Naive B cell (primary cell): Measurements from ENCODE around the gene SBNO2. TPM values are rescaled to one million over a fixed set of nuclear protein-coding genes. Genes with fewer than 3 reads are reported as not detected.
"Not testable (repeated sequence)": the region's sequence is repeated elsewhere in the genome, so short reads cannot be mapped to it uniquely, and the experiment has no call there.

Experiments
- ATAC-seq, 2 donors: fragments of 150-1000 bp; cut with Tn5 transposase; 2 replicates each; pipeline ENCODE4 v1.10.0; 2021; ENCODE audit warnings: low read depth in 2 of 2, mild to moderate bottlenecking in 2 of 2, moderate library complexity in 2 of 2
- DNase-seq: peaks from one replicate; pipeline ENCODE4 v3.0.0; 2022
- H3K27ac Mint-ChIP-seq, 6 donors: one replicate each; pipeline ENCODE4 v1.8.0; 2020 to 2022; ENCODE audit warnings: mild to moderate bottlenecking in 6 of 6, mixed read lengths in 6 of 6, moderate library complexity in 5 of 6, inconsistent platforms in 2 of 6
- H3K27me3 Mint-ChIP-seq, 3 donors: one replicate each; pipeline ENCODE4 v1.8.0; 2021 to 2022; ENCODE audit warnings: mixed read lengths in 3 of 3, mild to moderate bottlenecking in 1 of 3
- H3K36me3 Mint-ChIP-seq, 2 donors: one replicate each; pipeline ENCODE4 v1.8.0; 2020 to 2022; ENCODE audit warnings: mixed read lengths in 2 of 2, inconsistent platforms in 1 of 2, mild to moderate bottlenecking in 1 of 2
- H3K4me1 Mint-ChIP-seq, 3 donors: one replicate each; pipeline ENCODE4 v1.8.0; 2020 to 2022; ENCODE audit warnings: mixed read lengths in 3 of 3, inconsistent platforms in 1 of 3, mild to moderate bottlenecking in 1 of 3, moderate library complexity in 1 of 3
- H3K4me3 Mint-ChIP-seq, 8 donors: one replicate each; pipeline ENCODE4 v1.8.0; 2020 to 2022; ENCODE audit warnings: mild to moderate bottlenecking in 8 of 8, mixed read lengths in 8 of 8, moderate library complexity in 8 of 8, inconsistent platforms in 2 of 8
- H3K9me3 Mint-ChIP-seq, 7 donors: one replicate each; pipeline ENCODE4 v1.8.0; 2020 to 2022; ENCODE audit warnings: mixed read lengths in 7 of 7, mild to moderate bottlenecking in 5 of 7, inconsistent platforms in 2 of 7, moderate library complexity in 1 of 7
- polyA plus RNA-seq, 6 donors: library from polyadenylated mRNA; unstranded; fragments of 300-500 nt; fragmentation: Illumina TruSeq; gene quantifications; one replicate each; pipeline ENCODE4 v1.2.3, GENCODE V29; 2021; ENCODE audit warnings: low read depth in 6 of 6

SBNO2 gene
- polyA plus RNA-seq, 6 donors from 2014 or later = 0.78 to 2.3 (median 1.3) TPM

GRCh38 chr19:1136621-1137317, 37.3 kb downstream of the SBNO2 start:
- ATAC-seq = no peak
- Mint-ChIP-seq H3K4me3 (peak overlapping the region in 2 of 8 donors; percentile 12 to 23), H3K9me3 (peaks cover 0 to 4% (median 0%) of the 10 kb centered on the region in 7 donors), H3K36me3 (peaks cover 0 to 10% of the 10 kb centered on the region in 2 donors), H3K27ac (peak overlapping the region in 3 of 6 donors; percentile 81 to 94 (median 82)), H3K27me3 (no peaks in the 10 kb centered on the region), H3K4me1 (peaks cover 18 to 22% (median 18%) of the 10 kb centered on the region in 3 donors)
- DNase-seq = no peak

DNA sequence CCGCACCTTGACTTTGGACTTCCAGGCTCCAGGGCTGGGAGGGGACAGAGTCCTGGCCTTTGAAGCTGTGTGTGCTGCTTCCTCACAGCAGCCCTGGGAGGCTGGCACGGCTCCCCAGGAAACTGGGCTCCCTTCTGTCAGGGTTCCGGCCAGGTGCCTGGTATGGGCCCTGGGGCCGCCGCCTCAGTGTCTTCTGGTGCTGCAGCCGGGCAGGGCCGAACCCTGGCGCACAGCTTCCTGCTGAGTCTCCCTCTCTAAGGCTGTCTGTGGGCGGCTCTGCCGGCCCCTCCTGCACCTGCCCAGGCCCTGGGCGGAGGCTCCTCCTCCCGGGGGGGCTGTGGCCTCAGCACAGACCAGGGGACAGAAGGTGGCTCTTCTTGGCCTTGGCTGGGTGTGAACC, 37.9 kb downstream of the SBNO2 start:
- H3K36me3 Mint-ChIP-seq = peaks cover 0 to 8% of the 10 kb centered on the region in 2 donors
- H3K9me3 Mint-ChIP-seq = peaks cover 0 to 4% (median 0%) of the 10 kb centered on the region in 7 donors
- ATAC-seq = no peak
- peak overlapping the region in 3 of 6 donors; percentile 81 to 94 (median 82) for H3K27ac Mint-ChIP-seq
- peak overlapping the region in 2 of 8 donors; percentile 12 to 23 for H3K4me3 Mint-ChIP-seq
- peaks cover 18 to 22% (median 22%) of the 10 kb centered on the region in 3 donors for H3K4me1 Mint-ChIP-seq
- DNase-seq = no peak
- H3K27me3 Mint-ChIP-seq = no peaks in the 10 kb centered on the region

DNA sequence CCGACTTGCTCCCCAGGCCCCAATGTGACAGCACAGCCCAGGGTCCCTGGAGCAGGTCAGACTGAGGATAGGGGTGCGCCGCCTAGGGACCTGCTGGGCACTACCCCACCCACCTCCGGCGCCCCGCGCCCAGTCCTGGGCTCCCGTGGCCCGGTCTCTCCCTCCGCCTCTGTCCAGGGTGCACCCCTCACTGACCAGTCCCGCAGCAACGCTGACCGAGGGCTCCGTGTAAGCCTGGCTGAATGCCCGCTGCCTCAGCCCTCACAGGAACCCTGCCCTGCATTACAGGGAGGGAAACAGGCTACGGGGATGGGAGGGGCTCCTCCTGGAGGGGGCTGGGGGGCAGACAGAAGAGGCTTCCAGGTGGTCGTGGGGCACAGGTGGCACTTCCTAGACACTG, 38.6 kb downstream of the SBNO2 start:
- H3K4me1 Mint-ChIP-seq = peaks cover 24 to 29% (median 25%) of the 10 kb centered on the region in 3 donors

DNA sequence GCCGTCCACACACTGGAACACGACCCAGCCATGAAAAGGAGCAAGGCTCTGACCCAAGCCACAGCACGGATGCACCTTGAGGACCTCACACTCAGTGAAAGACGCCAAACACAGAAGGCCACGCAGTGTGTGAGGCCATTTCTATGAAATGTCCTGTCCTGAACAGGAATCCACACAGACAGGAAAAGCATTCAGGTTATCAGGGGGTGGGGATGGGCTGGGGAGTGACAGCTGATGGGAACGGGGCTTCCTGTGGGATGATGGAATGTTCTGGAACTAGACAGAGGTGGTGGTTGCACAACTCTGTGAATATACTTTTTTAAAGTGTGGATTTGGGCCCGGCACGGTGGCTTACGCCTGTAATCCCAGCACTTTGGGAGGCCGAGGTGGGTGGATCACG, 39.6 kb downstream of the SBNO2 start:
- Mint-ChIP-seq H3K27me3 (no peaks in the 10 kb centered on the region), H3K36me3 (peaks cover 0 to under 1% of the 10 kb centered on the region in 2 donors), H3K4me1 (peaks cover 21 to 31% (median 31%) of the 10 kb centered on the region in 3 donors), H3K9me3 (no peaks in the 10 kb centered on the region), H3K4me3 (no peak overlapping the region), H3K27ac (no peak overlapping the region)
- no peak for ATAC-seq
- DNase-seq = no peak

More for the DNA sequence above, 38.6 kb downstream of the SBNO2 start:
- Mint-ChIP-seq H3K27me3 (no peaks in the 10 kb centered on the region), H3K9me3 (peaks cover 0 to 4% (median 0%) of the 10 kb centered on the region in 7 donors), H3K4me3 (peak overlapping the region in 1 of 8 donors; percentile 36), H3K36me3 (peaks cover 0 to 8% of the 10 kb centered on the region in 2 donors), H3K27ac (peak overlapping the region in 2 of 6 donors; percentile 68 to 86)
- no peak for DNase-seq
- no peak for ATAC-seq

DNA sequence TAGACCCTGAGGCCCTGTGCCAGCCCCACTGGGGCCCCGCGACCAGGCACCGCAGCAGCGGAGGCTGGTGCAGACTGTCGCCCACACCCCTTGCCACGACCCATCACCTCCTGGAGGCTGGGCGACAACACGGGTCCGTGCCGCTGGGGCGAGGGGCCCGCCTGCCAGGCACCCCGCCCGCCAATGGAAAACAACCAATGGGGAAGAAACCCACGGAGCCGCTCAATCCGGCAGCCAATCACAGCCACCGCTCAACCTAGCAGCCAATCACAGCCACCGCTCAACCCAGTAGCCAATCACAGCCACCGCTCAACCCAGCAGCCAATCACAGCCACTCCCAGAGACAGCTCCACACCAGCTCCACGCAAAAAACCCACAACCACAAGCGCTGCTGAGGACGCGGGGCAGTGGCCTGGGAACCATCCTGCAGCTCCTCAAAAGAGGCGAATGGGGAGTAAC, 40.6 kb downstream of the SBNO2 start:
- H3K36me3 Mint-ChIP-seq = no peaks in the 10 kb centered on the region
- peak overlapping the region in 5 of 6 donors; percentile 18 to 87 (median 79) for H3K27ac Mint-ChIP-seq
- H3K27me3 Mint-ChIP-seq = no peaks in the 10 kb centered on the region
- DNase-seq = no peak
- peak overlapping the region in 6 of 8 donors; percentile 53 to 86 (median 60) for H3K4me3 Mint-ChIP-seq
- ATAC-seq = peak; percentile 19 to 50
- no peaks in the 10 kb centered on the region for H3K9me3 Mint-ChIP-seq
- H3K4me1 Mint-ChIP-seq = peaks cover 18 to 31% (median 30%) of the 10 kb centered on the region in 3 donors

DNA sequence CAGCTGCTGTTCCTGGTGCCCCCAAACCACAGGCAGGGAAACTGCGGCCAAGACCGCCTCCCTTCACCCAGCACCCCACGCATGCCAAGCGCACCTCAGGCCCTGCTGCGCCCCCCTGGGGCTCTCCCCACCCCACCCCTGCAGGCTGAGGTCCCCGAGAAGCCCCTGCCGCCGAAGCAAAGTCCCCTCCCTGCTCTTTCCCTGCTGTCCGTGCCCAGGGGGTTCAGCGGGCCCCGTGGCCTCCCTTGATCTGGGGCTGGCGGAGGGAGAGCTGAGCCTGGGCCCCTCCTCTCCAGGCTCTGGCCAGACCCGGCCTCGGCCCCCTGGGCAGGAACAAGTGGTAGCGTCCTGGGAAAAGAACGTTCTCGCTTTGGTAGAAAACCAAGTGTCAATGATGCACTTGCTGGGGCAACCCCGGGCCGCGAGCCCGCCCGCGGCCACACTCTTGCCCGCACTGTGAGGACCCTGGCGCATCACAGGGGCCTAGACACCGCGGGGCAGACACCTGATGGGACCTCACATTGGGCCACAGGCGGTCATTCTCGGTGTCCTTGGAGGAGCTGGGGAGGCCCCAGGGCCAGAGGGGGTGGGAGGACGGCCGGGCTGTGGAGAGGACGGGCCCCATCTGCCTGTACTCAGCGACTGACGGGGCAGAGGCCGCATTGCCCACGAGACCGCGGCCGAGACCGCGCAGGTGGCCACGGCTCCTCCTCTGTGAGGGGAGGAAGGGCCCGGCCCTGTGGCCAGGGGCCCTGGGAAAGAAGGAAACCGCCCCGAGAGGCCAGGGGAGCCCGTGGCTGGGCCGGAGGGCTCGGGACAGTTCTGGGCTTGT, 41.3 kb downstream of the SBNO2 start:
- DNase-seq = no peak
- Mint-ChIP-seq H3K36me3 (no peaks in the 10 kb centered on the region), H3K9me3 (no peaks in the 10 kb centered on the region), H3K4me1 (peaks cover 18 to 32% (median 31%) of the 10 kb centered on the region in 3 donors), H3K27ac (peak overlapping the region in 4 of 6 donors; percentile 56 to 94 (median 90)), H3K4me3 (peak overlapping the region; percentile 76 to 90 (median 86)), H3K27me3 (no peaks in the 10 kb centered on the region)
- peak; percentile 4 to 21 for ATAC-seq

- Mint-ChIP-seq H3K4me1 (peaks cover 22 to 35% (median 34%) of the 10 kb centered on the region in 3 donors), H3K27me3 (no peaks in the 10 kb centered on the region), H3K4me3 (peak overlapping the region; percentile 76 to 90 (median 86)), H3K27ac (peak overlapping the region in 5 of 6 donors; percentile 63 to 94 (median 88)), H3K36me3 (no peaks in the 10 kb centered on the region), H3K9me3 (no peaks in the 10 kb centered on the region)
- DNase-seq (peak; percentile 89), ATAC-seq (peak; percentile 82 to 86)
Observed at GRCh38 chr19:1131718-1132551, 42.1 kb downstream of the SBNO2 start.

DNA sequence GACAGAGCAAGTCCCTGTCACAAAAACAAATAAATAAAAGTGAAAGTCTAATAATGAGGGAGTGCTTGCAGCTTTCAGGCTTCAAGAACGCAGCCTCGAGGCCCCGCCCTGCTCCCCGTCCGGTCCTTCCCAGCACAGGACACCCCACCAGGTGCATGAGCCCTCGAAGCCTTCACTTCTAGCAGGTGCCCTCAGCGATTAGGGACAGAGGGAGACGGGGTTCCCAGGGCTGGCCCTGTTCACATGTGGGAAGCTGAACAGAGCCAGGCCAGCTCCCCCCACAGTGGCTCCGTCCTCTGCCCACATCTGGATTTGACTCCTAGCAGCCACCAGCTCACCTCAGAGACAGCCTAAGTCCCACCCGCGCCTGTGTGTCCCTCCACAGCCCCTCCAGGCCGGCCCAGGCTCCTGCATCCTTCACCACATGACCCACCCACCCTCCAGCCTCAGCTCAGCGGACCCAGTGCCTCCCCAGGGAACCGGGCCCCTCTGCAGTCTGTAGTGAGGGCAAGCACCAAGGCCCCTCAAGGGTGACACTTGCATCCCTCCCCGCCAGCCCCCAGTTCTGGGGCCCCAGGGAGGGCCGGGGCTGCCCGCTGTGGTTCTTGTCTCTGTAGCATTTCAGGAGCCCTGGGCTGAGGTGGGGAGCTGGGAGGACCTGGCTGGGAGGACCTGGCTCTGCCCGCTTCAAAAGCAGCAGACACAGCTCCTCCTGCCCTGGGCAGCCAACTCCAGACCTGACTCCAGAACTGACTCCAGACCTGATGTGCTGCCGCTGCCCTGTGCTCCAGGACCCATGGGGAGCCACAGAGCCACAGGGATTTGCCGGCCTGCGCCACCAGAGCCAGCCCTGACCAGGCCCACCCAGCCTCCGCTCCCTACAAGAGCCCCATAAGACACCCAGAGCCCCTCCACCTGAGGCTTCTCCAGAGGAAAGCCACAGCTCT, 43.0 kb downstream of the SBNO2 start:
- Mint-ChIP-seq H3K4me1 (peaks cover 16 to 30% (median 29%) of the 10 kb centered on the region in 3 donors), H3K27me3 (no peaks in the 10 kb centered on the region), H3K27ac (peak overlapping the region in 5 of 6 donors; percentile 80 to 94 (median 87)), H3K36me3 (no peaks in the 10 kb centered on the region), H3K4me3 (peak overlapping the region; percentile 76 to 90 (median 86)), H3K9me3 (no peaks in the 10 kb centered on the region)
- ATAC-seq (no peak), DNase-seq (no peak)

- no peaks in the 10 kb centered on the region for H3K27me3 Mint-ChIP-seq
- ATAC-seq (no peak), DNase-seq (no peak)
- no peak overlapping the region for H3K27ac Mint-ChIP-seq
- peak overlapping the region in 5 of 8 donors; percentile 16 to 89 (median 76) for H3K4me3 Mint-ChIP-seq
- no peaks in the 10 kb centered on the region for H3K36me3 Mint-ChIP-seq
- peaks cover 9 to 30% (median 28%) of the 10 kb centered on the region in 3 donors for H3K4me1 Mint-ChIP-seq
- no peaks in the 10 kb centered on the region for H3K9me3 Mint-ChIP-seq
Observed at GRCh38 chr19:1129535-1129934, 44.5 kb downstream of the SBNO2 start.

DNA sequence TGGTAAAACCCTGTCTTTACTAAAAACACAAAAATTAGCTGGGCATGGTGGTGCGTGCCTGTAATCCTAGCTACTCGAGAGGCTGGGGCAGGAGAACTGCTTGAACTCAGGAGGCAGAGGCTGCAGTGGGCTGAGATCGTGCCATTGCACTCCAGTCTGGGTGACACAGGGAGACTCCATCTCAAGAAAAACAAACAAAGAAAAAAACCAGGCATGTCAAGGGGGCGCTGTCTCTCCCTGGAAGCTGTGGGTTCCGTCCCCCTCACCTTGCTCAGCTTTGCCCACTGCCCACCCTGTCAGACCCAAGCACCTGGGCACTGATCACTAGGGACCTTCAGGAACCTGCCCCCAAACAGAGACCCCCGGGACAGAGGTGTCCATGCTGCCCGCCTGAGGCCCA, 45.0 kb downstream of the SBNO2 start:
- DNase-seq, H3K27me3 Mint-ChIP-seq, H3K9me3 Mint-ChIP-seq, H3K27ac Mint-ChIP-seq, H3K36me3 Mint-ChIP-seq, ATAC-seq: not testable (repeated sequence)
- peak overlapping the region in 1 of 8 donors; percentile 47 for H3K4me3 Mint-ChIP-seq
- H3K4me1 Mint-ChIP-seq = peaks cover 9 to 29% (median 25%) of the 10 kb centered on the region in 3 donors

DNA sequence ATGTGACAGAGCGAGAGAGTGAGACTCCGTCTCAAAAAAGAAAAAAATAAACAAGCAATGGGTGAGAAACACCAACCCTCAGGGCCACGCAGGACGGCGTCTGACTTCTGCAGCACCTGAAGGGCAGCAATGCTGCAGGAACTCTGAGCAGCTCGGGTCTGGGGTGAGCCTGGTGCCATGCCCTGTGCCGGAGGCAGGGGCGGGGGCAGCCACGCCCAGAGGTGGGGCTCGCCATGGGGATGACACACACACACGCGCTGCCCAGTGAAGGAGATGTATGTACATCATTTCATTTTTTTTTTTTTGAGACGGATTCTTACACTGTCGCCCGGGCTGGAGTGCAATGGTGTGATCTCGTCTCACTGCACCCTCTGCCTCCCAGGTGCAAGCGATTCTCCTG, 46.0 kb downstream of the SBNO2 start:
- ATAC-seq (no peak), DNase-seq (no peak)
- no peaks in the 10 kb centered on the region for H3K36me3 Mint-ChIP-seq
- no peaks in the 10 kb centered on the region for H3K9me3 Mint-ChIP-seq
- H3K4me3 Mint-ChIP-seq = no peak overlapping the region
- no peaks in the 10 kb centered on the region for H3K27me3 Mint-ChIP-seq
- H3K27ac Mint-ChIP-seq = peak overlapping the region in 2 of 6 donors; percentile 13 to 57
- peaks cover 9 to 20% (median 20%) of the 10 kb centered on the region in 3 donors for H3K4me1 Mint-ChIP-seq
